Endodermal cell (in vitro differentiated cells): ENCODE measurements around the gene SLC6A13. TPM values are rescaled to one million over a fixed set of nuclear protein-coding genes. Genes with fewer than 3 reads are reported as not detected.

Source experiments
- DNase-seq: peaks from one replicate; pipeline ENCODE4 v3.0.0-alpha.2; 2017
- H3K27ac ChIP-seq: 2 replicates; pipeline ENCODE4 v1.5.1; 2013; ENCODE audit warnings: mild to moderate bottlenecking, low read depth, low read length, moderate library complexity
- H3K27me3 ChIP-seq: 2 replicates; pipeline ENCODE4 v1.6.1; 2013; ENCODE audit warnings: mild to moderate bottlenecking, low read length, moderate library complexity; ENCODE audit not compliant: insufficient read depth, control insufficient read depth, poor library complexity, severe bottlenecking
- H3K36me3 ChIP-seq: 2 replicates; pipeline ENCODE4 v1.7.0; 2013; ENCODE audit warnings: mild to moderate bottlenecking, low read length, moderate library complexity; ENCODE audit not compliant: control insufficient read depth, insufficient read depth
- H3K4me1 ChIP-seq: one replicate; pipeline ENCODE4 v1.7.0; 2013; ENCODE audit warnings: low read length; ENCODE audit not compliant: control insufficient read depth, insufficient read depth
- H3K4me3 ChIP-seq: 2 replicates; pipeline ENCODE4 v1.5.1; 2013; ENCODE audit warnings: mild to moderate bottlenecking, low read length, moderate library complexity
- H3K9ac ChIP-seq: 2 replicates; pipeline ENCODE4 v1.6.1; 2013; ENCODE audit warnings: mild to moderate bottlenecking, low read length, moderate library complexity; ENCODE audit not compliant: poor library complexity, severe bottlenecking; ENCODE audit errors: extremely low read depth
- H3K9me3 ChIP-seq: 2 replicates; pipeline ENCODE4 v1.6.1; 2013; ENCODE audit warnings: mild to moderate bottlenecking, low read length, moderate library complexity; ENCODE audit not compliant: control insufficient read depth
- H3K27ac Mint-ChIP-seq: 2 replicates; pipeline ENCODE4 v1.8.0; 2020; ENCODE audit warnings: mixed read lengths
- H3K27me3 Mint-ChIP-seq: 2 replicates; pipeline ENCODE4 v1.8.0; 2021; ENCODE audit warnings: mild to moderate bottlenecking, mixed read lengths; ENCODE audit not compliant: insufficient read depth
- H3K36me3 Mint-ChIP-seq: 2 replicates; pipeline ENCODE4 v1.8.0; 2020; ENCODE audit warnings: low read depth, mixed read lengths
- H3K4me1 Mint-ChIP-seq: 2 replicates; pipeline ENCODE4 v1.8.0; 2020; ENCODE audit warnings: mixed read lengths
- H3K4me3 Mint-ChIP-seq: 2 replicates; pipeline ENCODE4 v1.8.0; 2020; ENCODE audit warnings: mild to moderate bottlenecking, moderate library complexity, mixed read lengths
- H3K9me3 Mint-ChIP-seq: 2 replicates; pipeline ENCODE4 v1.8.0; 2020; ENCODE audit warnings: mild to moderate bottlenecking, mixed read lengths
- WGBS, 2 experiments: methylation state at CpG; one replicate each; pipeline versions ENCODE4 v1.1.5 to v1.1.7; 2013; ENCODE audit warnings: missing lambda C conversion rate in 2 of 2, mixed read lengths in 1 of 2; ENCODE audit not compliant: insufficient coverage in 1 of 2, insufficient read length in 1 of 2; 5-methylcytosine and 5-hydroxymethylcytosine counted together
- total RNA-seq, 2 donors: library from RNA; stranded (reverse); fragmentation: NEBNext Ultra II Directional in 1 of 2; extraction: Animal tissue kit (Norgen Biotek cat#: 25700) in 1 of 2; gene quantifications; 2 replicates in 1 of 2; 3 replicates in 1 of 2; pipeline ENCODE4 v1.2.1, GENCODE V29; 2021
- TF ChIP-seq, protein P1 (sequence below): fragments of 200-600 bp; sonication (generic); conservative IDR thresholded peaks from 2 replicates; pipeline ENCODE4 v1.5.0; 2021; ENCODE audit warnings: antibody characterized with exemption, mild to moderate bottlenecking

SLC6A13 gene
- total RNA-seq, 2 donors from 2014 or later, result 1.1 to 2.4 TPM

DNA sequence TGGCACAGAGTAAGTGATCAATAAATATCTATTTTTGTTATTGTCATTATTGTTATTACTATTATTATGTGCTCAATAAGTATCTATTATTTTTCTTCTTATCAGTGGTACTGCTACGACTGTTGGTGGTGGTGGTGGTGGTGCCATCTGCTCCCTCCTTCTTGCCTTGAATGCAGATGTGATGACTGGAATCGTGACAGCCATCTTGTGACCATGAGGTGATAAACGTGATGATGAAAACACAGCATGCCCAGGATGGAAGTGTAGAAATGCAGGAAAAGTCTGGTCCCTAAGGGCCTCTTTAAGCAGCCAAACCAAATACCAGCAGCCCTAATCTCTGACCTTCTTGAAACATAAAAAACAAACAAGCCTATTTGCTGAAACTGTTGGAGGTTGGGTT lies 71.1 kb downstream of the SLC6A13 start:
- 86% methylated on average over 2 of the region's 3 CpGs; no CpG with 5 or more reads in 1 of the 2 experiments for WGBS, 2 experiments
- H3K27ac Mint-ChIP-seq, result no peak overlapping the region
- H3K27me3 Mint-ChIP-seq, result peaks cover 82% of the 10 kb centered on the region
- no peaks in the 10 kb centered on the region for H3K36me3 ChIP-seq
- peaks cover 18% of the 10 kb centered on the region for H3K27me3 ChIP-seq
- H3K4me1 ChIP-seq, result peaks cover 7% of the 10 kb centered on the region
- TF ChIP-seq, protein P1, sequence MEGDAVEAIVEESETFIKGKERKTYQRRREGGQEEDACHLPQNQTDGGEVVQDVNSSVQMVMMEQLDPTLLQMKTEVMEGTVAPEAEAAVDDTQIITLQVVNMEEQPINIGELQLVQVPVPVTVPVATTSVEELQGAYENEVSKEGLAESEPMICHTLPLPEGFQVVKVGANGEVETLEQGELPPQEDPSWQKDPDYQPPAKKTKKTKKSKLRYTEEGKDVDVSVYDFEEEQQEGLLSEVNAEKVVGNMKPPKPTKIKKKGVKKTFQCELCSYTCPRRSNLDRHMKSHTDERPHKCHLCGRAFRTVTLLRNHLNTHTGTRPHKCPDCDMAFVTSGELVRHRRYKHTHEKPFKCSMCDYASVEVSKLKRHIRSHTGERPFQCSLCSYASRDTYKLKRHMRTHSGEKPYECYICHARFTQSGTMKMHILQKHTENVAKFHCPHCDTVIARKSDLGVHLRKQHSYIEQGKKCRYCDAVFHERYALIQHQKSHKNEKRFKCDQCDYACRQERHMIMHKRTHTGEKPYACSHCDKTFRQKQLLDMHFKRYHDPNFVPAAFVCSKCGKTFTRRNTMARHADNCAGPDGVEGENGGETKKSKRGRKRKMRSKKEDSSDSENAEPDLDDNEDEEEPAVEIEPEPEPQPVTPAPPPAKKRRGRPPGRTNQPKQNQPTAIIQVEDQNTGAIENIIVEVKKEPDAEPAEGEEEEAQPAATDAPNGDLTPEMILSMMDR, result no peak
- peaks cover 7% of the 10 kb centered on the region for H3K9me3 Mint-ChIP-seq
- no peak overlapping the region for H3K9ac ChIP-seq
- no peak overlapping the region for H3K4me3 ChIP-seq
- H3K4me3 Mint-ChIP-seq, result no peak overlapping the region
- no peak overlapping the region for H3K27ac ChIP-seq
- no peaks in the 10 kb centered on the region for H3K36me3 Mint-ChIP-seq
- no peaks in the 10 kb centered on the region for H3K9me3 ChIP-seq
- no peak for DNase-seq
- H3K4me1 Mint-ChIP-seq, result peaks cover 7% of the 10 kb centered on the region

DNA sequence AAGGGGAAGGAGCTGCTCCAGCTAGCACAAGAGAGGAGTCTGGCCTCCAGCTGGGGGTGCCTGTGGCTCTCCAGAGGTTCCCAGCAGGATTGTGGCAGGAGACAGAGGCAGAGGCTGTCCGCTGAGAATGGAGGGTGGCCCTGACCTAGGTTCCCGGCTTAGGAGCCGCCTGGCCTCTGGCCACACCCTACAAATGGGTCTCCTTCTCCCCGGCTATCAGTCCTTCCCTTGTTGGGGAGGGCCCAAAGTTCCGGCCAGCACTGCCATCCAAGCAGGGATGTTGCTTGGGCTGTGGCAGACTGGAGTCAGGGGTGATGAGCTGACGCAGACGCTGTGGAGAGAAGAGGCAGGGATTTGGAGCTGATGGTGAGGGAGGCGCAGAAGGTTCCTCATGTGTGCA lies 71.8 kb downstream of the SLC6A13 start:
- H3K36me3 Mint-ChIP-seq, result no peaks in the 10 kb centered on the region
- H3K36me3 ChIP-seq, result no peaks in the 10 kb centered on the region
- peaks cover 7% of the 10 kb centered on the region for H3K9me3 Mint-ChIP-seq
- 85 to 93% methylated on average over 8 of the region's 8 CpGs for WGBS, 2 experiments
- H3K4me1 Mint-ChIP-seq, result peaks cover 7% of the 10 kb centered on the region
- H3K9me3 ChIP-seq, result no peaks in the 10 kb centered on the region
- peaks cover 7% of the 10 kb centered on the region for H3K4me1 ChIP-seq
- peaks cover 18% of the 10 kb centered on the region for H3K27me3 ChIP-seq
- no peak overlapping the region for H3K9ac ChIP-seq
- peaks cover 82% of the 10 kb centered on the region for H3K27me3 Mint-ChIP-seq
- TF ChIP-seq, protein P1, result no peak
- no peak overlapping the region for H3K27ac ChIP-seq
- no peak overlapping the region for H3K4me3 ChIP-seq
- no peak overlapping the region for H3K4me3 Mint-ChIP-seq
- no peak for DNase-seq
- no peak overlapping the region for H3K27ac Mint-ChIP-seq

DNA sequence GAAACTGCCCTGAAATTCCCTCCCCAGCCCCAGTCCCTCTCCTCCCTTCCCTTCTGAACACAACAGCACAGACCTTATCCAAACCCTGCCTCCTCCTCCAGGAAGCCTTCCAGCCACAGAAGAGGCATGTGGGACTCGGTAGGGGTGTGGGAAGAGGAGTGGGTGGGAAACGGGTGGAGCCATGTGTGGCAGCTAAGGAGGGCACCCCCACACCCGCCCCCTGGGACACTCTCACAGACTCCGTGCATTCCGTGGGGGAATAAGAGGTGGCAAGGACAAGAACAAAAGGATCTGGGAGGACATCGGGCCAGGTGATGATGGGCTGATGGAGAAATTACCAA lies 73.0 kb downstream of the SLC6A13 start:
- Histone ChIP-seq H3K27me3 (peaks cover 18% of the 10 kb centered on the region), H3K9me3 (no peaks in the 10 kb centered on the region), H3K36me3 (no peaks in the 10 kb centered on the region), H3K9ac (no peak overlapping the region), H3K4me1 (peaks cover 7% of the 10 kb centered on the region), H3K27ac (no peak overlapping the region), H3K4me3 (no peak overlapping the region)
- DNase-seq, result no peak
- WGBS, 2 experiments, result 69 to 87% methylated on average over 4 to 6 of the region's 6 CpGs
- Mint-ChIP-seq H3K4me3 (no peak overlapping the region), H3K9me3 (peaks cover 7% of the 10 kb centered on the region), H3K27ac (no peak overlapping the region), H3K36me3 (no peaks in the 10 kb centered on the region), H3K4me1 (peaks cover 7% of the 10 kb centered on the region), H3K27me3 (peaks cover 86% of the 10 kb centered on the region)
- TF ChIP-seq, protein P1, result no peak
